Measurements from ENCODE around the gene PSMA7. TPM values are rescaled to one million over a fixed set of nuclear protein-coding genes. Genes with fewer than 3 reads are reported as not detected.

The PSMA7 gene
- polyA plus RNA-seq, 1 experiment, result 478 TPM

DNA sequence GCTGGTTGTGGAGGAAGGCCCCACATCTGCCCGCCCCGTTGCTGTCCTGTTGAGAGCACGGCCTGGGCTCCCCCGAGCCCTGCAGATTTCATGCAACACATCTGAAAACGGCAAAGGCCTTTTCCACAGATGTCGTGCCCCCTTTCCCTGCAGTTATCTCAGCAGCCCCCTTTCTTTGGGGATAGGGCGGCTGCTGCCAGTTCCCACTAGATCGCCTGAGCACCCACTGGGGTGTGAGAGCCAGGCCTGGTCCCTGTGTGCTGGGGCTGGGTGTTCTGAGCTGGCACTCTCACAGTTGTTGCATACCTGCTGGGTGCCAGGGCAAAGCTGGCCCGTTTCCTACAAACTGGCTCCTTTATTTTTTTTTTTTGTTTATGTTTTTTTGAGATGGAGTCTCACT is 27.3 kb upstream of the PSMA7 start:
- CTCF ChIA-PET, result no interaction called here
- no peak overlapping the region for H3K4me3 ChIP-seq (ENCODE audit: low read depth, low read length)

DNA sequence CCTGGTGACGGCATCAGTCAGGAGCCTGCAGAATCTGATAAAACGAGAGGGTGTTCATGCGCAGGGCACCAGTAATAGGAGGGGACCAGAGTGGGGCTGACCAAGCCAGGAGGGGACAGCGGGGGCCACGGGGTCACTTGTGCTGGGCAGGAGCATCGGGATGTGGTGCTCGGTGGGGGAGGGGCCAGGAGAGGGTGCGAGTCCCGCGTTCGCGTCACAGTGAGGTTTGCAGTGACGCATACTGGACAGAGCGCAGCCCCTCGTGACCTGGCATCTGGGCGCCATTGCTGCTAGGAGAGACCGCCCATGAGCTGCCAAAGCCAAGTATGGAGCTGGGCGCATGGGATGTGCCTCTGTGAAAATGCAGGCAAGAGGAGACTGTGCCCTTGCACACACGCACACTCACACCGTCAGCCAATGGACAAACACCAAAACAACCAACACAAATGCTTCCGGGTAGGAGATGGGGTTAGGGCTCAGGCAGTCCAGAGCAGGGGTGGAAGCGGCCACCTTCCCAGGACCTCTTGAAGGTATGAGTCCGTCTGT is 25.8 kb upstream of the PSMA7 start:
- DNase-seq (ENCODE audit: low read depth), result no peak
- CTCF ChIA-PET, result no interaction called here

More for the DNA sequence above, 27.3 kb upstream of the PSMA7 start:
- POLR2A ChIA-PET, result no interaction called here
- TF ChIP-seq, protein P1, sequence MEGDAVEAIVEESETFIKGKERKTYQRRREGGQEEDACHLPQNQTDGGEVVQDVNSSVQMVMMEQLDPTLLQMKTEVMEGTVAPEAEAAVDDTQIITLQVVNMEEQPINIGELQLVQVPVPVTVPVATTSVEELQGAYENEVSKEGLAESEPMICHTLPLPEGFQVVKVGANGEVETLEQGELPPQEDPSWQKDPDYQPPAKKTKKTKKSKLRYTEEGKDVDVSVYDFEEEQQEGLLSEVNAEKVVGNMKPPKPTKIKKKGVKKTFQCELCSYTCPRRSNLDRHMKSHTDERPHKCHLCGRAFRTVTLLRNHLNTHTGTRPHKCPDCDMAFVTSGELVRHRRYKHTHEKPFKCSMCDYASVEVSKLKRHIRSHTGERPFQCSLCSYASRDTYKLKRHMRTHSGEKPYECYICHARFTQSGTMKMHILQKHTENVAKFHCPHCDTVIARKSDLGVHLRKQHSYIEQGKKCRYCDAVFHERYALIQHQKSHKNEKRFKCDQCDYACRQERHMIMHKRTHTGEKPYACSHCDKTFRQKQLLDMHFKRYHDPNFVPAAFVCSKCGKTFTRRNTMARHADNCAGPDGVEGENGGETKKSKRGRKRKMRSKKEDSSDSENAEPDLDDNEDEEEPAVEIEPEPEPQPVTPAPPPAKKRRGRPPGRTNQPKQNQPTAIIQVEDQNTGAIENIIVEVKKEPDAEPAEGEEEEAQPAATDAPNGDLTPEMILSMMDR (IDR thresholded peaks at IDR 0.05; ENCODE audit: insufficient read depth, low read depth, low read length), result no peak
- no peaks in the 10 kb centered on the region for H3K27me3 ChIP-seq (ENCODE audit: control insufficient read depth, insufficient read depth, low read length)
- H3K36me3 ChIP-seq (ENCODE audit: control insufficient read depth, insufficient read depth, low read length), result peaks cover 13% of the 10 kb centered on the region
- no peak for DNase-seq (ENCODE audit: low read depth)

DNA sequence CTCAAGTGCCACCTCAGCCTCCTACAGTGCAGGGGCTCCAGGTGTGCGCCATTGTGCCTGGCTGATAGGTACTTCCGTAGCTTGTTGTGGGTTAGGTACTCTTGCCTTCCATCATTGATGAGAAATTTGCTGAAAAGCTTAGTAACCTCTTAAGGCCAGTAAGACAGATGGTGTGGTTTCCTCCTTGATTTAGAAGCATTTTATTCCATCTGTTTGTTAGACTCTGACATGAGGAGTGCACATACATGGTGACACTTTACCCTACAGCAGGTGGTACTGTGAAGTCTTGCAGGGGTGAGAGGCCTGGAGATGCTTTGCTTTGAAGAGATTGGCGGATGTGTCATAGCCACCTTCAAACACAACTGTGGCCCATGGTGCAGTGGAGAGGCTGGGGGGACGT is 24.9 kb upstream of the PSMA7 start:
- H3K4me3 ChIP-seq (ENCODE audit: low read depth, low read length), result no peak overlapping the region
- peaks cover 22% of the 10 kb centered on the region for H3K36me3 ChIP-seq (ENCODE audit: control insufficient read depth, insufficient read depth, low read length)
- ChIA-PET POLR2A (no interaction called here), CTCF (interaction anchor here (1.9 kb wide), 1 partner anchor 12 kb away, joined by 9 read pairs; no protein-coding TSS in a partner anchor)
- DNase-seq (ENCODE audit: low read depth), result no peak
- no peaks in the 10 kb centered on the region for H3K27me3 ChIP-seq (ENCODE audit: control insufficient read depth, insufficient read depth, low read length)
- TF ChIP-seq, protein P1 (IDR thresholded peaks at IDR 0.05; ENCODE audit: insufficient read depth, low read depth, low read length), result no peak

More for the DNA sequence above, 25.8 kb upstream of the PSMA7 start:
- H3K4me3 ChIP-seq (ENCODE audit: low read depth, low read length), result no peak overlapping the region
- H3K27me3 ChIP-seq (ENCODE audit: control insufficient read depth, insufficient read depth, low read length), result no peaks in the 10 kb centered on the region
- TF ChIP-seq, protein P1 (IDR thresholded peaks at IDR 0.05; ENCODE audit: insufficient read depth, low read depth, low read length), result no peak
- POLR2A ChIA-PET, result no interaction called here
- H3K36me3 ChIP-seq (ENCODE audit: control insufficient read depth, insufficient read depth, low read length), result peaks cover 20% of the 10 kb centered on the region

DNA sequence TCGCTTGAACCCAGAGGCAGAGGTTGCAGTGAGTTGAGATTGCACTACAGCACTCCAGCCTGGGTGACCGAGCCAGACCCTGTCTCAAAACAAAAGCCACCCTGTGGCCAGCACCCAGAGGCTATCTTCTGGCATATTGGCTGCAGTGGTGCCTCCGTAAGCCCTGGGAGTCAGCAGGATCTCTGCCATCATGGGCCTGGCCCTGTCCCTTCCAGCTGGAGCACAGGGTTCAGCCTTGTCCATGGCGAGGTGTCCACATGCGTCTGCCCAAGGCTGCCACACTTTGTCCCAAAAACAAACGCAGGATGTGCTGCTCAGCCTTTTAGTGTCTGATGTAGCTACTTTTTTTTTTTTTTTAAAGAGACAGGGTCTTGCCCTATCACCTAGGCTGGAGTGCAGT is 24.3 kb upstream of the PSMA7 start:
- POLR2A ChIA-PET, result no interaction called here

DNA sequence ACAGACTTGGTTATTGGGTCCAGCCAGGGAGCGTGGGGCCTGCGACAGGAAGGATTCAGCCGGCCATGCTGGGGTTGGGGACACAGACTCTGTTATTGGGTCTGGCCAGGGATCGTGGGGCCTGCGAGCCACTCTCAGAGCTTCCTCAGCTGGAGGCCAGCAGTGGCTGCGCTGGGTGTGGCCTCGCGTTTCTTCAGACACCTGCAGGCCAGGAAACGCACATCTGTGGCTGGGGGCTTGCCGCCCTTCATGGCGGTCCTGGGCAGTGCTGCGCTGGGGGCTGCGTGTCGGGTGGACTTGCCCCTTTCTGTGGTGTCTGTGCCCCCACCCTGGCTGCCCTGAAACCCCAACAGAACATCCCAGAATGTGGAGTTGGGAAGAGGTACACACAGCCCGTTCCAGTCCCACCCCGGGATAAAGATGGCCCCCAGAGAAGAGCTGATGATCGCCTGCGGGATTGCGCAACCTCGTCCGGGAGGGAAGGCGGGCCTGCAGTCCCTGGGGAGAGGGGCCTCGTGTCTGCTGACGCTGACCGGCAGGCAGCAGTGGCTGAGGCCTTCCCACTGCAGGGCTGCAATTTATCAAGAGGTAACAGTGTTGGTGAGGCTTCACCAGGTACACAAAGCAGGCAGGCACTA is 22.7 kb upstream of the PSMA7 start:
- TF ChIP-seq, protein P1 (IDR thresholded peaks at IDR 0.05; ENCODE audit: insufficient read depth, low read depth, low read length), result no peak
- H3K4me3 ChIP-seq (ENCODE audit: low read depth, low read length), result no peak overlapping the region
- DNase-seq (ENCODE audit: low read depth), result no peak
- H3K36me3 ChIP-seq (ENCODE audit: control insufficient read depth, insufficient read depth, low read length), result peaks cover 34% of the 10 kb centered on the region
- no peaks in the 10 kb centered on the region for H3K27me3 ChIP-seq (ENCODE audit: control insufficient read depth, insufficient read depth, low read length)
- POLR2A ChIA-PET, result no interaction called here
- CTCF ChIA-PET, result interaction anchor here (1.9 kb wide), 1 partner anchor 10 kb away, joined by 9 read pairs; no protein-coding TSS in a partner anchor

More for the DNA sequence above, 24.3 kb upstream of the PSMA7 start:
- H3K36me3 ChIP-seq (ENCODE audit: control insufficient read depth, insufficient read depth, low read length), result peaks cover 25% of the 10 kb centered on the region
- no peak for DNase-seq (ENCODE audit: low read depth)
- CTCF ChIA-PET, result interaction anchor here (0.8 to 1.9 kb wide), 2 partner anchors 11 to 31 kb away, joined by 4 to 9 read pairs; no protein-coding TSS in a partner anchor
- TF ChIP-seq, protein P1 (IDR thresholded peaks at IDR 0.05; ENCODE audit: insufficient read depth, low read depth, low read length), result no peak
- no peaks in the 10 kb centered on the region for H3K27me3 ChIP-seq (ENCODE audit: control insufficient read depth, insufficient read depth, low read length)
- no peak overlapping the region for H3K4me3 ChIP-seq (ENCODE audit: low read depth, low read length)

Data from BJ (cell line).